Spleen (tissue), 11 donors: ENCODE results near the gene GPRASP1. TPM values are rescaled to one million over a fixed set of nuclear protein-coding genes. Genes with fewer than 3 reads are reported as not detected.

Experiments used
- polyA plus RNA-seq, 3 donors: library from polyadenylated mRNA; stranded (reverse); fragments of 200-250 nt; gene quantifications; one replicate each; pipeline ENCODE4 v1.2.1, GENCODE V29; 2013
- small RNA-seq, 4 donors: library from RNA; depleted of rRNA; stranded (forward); fragments of <200 nt; gene quantifications; one replicate each; pipeline ENCODE3, GENCODE V24; 2016
- total RNA-seq, 7 donors: library from RNA; depleted of rRNA in 3 of 7; stranded (reverse); fragments of >200 nt in 3 of 7; fragmentation: NEBNext Ultra II Directional in 4 of 7; extraction: Animal tissue kit (Norgen Biotek cat#: 25700) in 4 of 7; gene quantifications; one replicate each; pipeline versions ENCODE4 v1.1.0 to v1.2.1, GENCODE V29; 2016 to 2021
- donor health status: healthy with polysubstance abuse.
- donor health status: DM: no; HTN: no; CAD: no; lungs with moderate emphysema.
- donor health status: DM: no; HTN: no; CAD: no.
- donor health status: Bipolar disorder and iron deficiency.
- donor health status: healthy.
- donor health status: DM: no; HTN: no; CAD: no.
- donor health status: DM: yes; HTN: yes; CAD: no.

GPRASP1 gene
- total and polyA plus RNA-seq, 10 donors: 3.0 to 20.5 (median 12.7) TPM

Small RNA genes within 50 kb of the gene (small RNA-seq; reads per million reads assigned to genes)
- 0 reads per million in 4 donors for gene RNU6-589P

Other genes starting within 250 kb of the GPRASP1 start
- not detected for gene NXF2B, start 211.5 kb upstream of the GPRASP1 start, total RNA-seq
- gene NXF2B, start 211.5 kb upstream of the GPRASP1 start, polyA plus RNA-seq: not detected
- not detected for gene TCP11X2, start 179.7 kb upstream of the GPRASP1 start, total RNA-seq
- gene TCP11X2, start 179.7 kb upstream of the GPRASP1 start, polyA plus RNA-seq: not detected
- gene TMSB15A, start 134.7 kb upstream of the GPRASP1 start, total RNA-seq: 1 to 10 TPM in 1 of 7 donors, under 1 TPM in 1, not detected in 5; 0.57 to 3.0 TPM
- gene TMSB15A, start 134.7 kb upstream of the GPRASP1 start, polyA plus RNA-seq: 1 to 10 TPM in 2 of 3 donors, under 1 TPM in 1; 0.70 to 1.8 (median 1.0) TPM
- gene ARMCX5, start 52.0 kb upstream of the GPRASP1 start, total RNA-seq: 10 to 100 TPM in 3 of 7 donors, 1 to 10 TPM in 4; 6.8 to 19.1 (median 9.2) TPM
- 1 to 10 TPM; 5.3 to 6.1 (median 5.7) TPM for gene ARMCX5, start 52.0 kb upstream of the GPRASP1 start, polyA plus RNA-seq
- 10 to 100 TPM in 4 of 7 donors, 1 to 10 TPM in 3; 6.9 to 14.5 (median 10.3) TPM for gene GPRASP2, start 61.0 kb downstream of the GPRASP1 start, total RNA-seq
- 1 to 10 TPM; 1.7 to 4.4 (median 2.0) TPM for gene GPRASP2, start 61.0 kb downstream of the GPRASP1 start, polyA plus RNA-seq
- 10 to 100 TPM in 1 of 7 donors, 1 to 10 TPM in 6; 2.2 to 12.8 (median 5.2) TPM for gene GPRASP3, start 69.3 kb downstream of the GPRASP1 start, total RNA-seq
- gene GPRASP3, start 69.3 kb downstream of the GPRASP1 start, polyA plus RNA-seq: under 1 TPM; 0.37 to 0.86 (median 0.47) TPM